CD4-positive, alpha-beta T cell treated with Interleukin-17A for 1 hour (primary cell): ENCODE data around the gene AOPEP.
"Not testable (repeated sequence)": the region's sequence is repeated elsewhere in the genome, so short reads cannot be mapped to it uniquely, and the experiment has no call there.

Experiments used
- DNase-seq: peaks from one replicate; pipeline ENCODE4 v3.0.0-alpha.2; 2020

AOPEP gene

DNA sequence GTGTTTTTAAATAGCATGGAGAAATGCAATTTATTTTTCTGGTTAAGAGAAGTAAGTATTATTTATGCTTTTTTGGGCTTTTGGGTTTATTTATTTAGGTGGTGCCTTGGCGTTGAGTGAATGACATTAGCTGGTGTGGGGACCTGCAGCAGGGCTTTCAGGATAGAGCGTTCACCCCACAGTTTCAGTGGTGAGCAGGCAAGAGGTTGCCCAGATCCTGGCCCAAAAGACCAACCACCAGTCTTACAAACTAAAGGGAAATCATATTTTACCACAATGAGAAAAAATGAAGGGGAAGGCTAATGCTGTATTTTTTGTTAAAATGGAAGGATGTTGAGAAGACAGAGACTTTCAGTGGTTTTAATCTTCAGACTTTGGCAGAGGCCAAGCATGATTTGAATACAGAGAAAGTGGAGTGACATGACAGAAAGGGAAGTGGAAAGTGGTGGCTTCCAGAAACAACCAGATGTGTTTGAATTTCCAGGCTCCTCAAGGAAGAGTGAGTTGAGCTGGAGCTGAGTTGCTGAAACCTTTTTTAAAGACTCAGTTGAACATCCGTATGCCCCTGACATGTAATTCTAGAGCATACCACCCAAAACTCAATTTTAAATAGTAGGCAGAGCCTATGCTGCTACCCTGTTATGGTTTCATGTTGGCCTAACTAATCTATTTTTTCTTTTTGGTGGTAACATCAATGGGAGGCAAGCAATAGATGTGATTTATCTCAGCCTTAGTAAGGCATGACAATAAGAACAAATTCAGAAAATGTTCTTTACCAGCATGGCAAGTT, 94.8 kb downstream of the AOPEP start:
- DNase-seq, result no peak

DNA sequence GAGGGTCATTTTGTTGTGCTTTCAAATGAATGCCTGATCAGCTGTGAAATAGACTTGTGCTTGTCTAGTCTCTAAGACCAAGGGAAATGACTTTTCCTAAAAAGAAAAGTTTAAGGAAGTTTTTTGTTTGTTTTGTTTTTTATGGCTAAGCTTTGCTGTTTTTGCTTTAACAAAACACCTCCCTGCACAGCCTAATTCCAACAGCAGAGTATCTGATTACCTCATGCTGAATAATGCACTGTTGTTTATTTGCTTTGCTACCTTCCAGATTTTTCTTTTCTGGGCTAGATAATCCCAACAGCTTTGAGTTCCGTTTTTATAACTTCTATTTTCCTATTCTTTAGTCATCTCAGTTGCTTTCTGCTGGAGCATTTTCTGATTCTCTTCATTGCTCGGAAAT, 95.8 kb downstream of the AOPEP start:
- DNase-seq, result no peak

DNA sequence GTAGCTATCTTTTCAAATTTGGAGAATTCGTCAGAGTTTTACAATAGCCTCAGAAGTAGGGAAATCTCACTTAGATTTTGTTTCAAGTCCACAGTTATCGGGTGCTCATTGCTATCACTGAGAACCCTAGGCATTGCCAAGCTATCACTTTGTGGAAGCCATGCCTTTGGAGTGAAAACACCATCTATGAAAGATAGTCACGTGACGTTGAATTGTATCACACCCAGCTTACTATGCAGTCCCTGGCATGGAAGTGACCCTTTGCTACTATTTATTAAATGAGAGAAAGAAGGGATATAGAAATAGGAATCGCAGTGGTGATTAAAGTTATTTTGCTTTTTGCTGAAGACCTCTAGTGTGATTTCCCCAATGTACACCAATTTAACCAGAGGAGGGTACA, 97.2 kb downstream of the AOPEP start:
- DNase-seq, result no peak

DNA sequence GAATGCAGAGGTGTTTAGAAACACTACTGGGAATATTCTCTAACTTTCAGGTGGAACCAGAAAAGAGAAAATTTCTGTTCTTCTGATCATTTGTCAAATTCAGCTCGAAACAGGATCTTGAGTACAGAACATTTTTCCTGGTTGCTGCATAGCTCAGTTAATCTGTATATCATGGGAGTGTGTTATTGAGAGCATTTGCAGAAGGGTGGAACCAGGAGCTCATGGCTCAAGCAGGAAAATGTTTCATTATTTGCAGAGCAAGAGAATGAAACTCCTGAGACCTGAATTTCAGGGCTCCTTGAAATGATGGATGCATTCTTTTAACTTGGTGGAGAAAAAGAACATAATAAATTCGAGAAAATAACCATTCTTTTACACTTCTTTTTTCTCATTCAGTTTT, 97.9 kb downstream of the AOPEP start:
- DNase-seq, result no peak

DNA sequence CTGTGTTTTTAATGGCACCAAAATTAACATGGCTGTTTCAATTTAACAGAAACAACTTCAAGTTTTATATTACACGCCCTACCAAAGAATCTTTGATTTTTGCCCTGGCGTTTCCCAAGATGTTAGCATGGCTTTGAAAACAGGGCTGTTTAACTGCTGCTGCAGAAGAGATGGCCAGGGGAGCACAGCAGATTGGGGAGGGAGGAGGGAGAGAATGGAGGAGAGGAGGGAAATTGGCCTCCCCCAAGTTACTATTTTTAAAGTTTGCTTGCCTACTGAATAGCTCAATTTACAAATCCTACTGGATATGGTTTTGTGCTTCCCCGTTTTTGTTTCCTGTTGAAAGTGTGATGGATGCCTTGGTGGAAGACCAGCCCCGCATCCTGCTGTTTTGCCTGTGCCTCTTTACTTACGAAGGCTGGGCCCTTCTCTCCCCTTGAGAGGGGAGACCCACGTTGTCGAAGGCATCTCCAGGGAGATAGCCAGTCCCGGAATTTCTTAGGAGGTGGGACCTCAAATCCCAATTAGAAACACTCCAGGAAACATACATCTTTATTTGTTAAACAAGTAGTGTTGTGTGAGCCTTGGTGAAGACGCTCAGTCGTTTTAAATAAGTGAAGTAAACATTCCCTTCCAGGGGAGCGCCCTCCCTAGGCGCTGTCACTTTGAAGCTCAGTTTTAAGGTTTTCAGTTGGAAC, 98.6 kb downstream of the AOPEP start:
- no peak for DNase-seq

DNA sequence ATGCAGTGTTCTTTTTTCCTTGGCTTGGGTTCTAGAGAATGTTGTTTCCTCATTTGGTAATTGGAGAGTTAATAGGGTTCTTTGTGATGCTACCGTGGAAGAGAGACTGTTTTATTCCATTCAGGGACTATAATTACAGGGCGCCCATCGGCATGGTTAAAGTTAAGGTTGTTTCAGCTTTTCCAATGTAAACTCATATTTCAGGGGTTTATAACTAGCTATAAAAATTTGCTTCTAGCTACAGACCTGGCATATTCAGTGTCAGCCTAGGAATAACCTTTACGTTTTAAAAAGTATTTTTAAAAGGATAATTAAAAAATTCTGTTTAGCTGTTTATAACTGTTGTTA, 99.1 kb downstream of the AOPEP start:
- DNase-seq, result no peak

DNA sequence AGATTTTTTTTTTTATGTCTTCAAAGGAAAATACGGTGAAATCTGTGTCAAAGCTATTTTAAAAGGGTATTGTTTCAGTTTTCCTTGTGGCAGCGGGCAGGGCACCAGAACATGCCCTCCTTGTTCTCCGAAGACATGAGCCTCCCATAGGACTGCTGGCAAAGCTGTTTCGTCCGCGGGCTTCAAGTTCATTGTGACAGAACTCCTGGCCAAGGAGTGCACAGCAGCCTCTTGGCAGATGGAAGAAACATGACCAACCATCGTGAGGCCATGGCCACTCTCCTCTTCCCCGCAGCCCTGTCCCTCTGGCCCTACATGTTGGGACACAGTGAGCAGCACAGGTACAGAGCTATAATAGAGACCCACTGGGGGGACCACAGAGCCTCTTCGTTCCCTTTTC, 99.5 kb downstream of the AOPEP start:
- DNase-seq, result no peak

DNA sequence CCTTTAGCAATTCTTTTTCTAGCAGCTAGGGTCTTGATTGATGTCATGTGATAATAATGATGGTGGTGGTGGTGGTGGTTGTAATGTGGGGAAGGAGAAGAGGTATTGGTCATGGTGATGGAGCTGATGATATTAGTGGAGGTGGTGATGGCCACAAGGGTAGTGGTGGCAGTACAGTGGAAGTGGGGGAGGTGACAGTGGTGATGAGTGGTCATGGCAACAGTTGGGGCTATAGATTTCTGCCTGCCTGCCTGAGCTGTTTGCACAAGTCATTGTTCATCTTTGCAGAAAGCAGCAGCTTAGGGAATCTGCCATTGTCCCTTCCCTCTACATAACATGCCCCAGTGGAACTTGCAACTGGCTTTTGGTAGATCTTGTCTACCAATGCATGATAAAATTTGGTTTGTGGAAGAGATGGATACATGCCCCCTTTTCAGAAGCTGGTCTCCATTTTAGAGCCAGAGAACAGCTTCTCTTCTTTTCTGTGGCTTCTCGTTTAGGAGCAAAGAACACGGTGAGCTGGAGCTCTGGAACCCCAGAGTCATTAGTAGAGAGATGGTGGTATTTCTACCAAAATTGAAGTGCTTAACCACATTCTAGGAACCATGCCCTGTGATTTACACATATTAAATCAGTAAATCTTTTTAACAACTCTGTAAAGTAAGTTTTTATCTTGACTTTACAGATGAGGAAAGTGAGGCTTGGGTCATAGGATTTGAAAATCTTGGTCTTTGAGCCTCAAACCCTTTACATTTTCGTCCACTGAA, 100.3 kb downstream of the AOPEP start:
- DNase-seq, result no peak

DNA sequence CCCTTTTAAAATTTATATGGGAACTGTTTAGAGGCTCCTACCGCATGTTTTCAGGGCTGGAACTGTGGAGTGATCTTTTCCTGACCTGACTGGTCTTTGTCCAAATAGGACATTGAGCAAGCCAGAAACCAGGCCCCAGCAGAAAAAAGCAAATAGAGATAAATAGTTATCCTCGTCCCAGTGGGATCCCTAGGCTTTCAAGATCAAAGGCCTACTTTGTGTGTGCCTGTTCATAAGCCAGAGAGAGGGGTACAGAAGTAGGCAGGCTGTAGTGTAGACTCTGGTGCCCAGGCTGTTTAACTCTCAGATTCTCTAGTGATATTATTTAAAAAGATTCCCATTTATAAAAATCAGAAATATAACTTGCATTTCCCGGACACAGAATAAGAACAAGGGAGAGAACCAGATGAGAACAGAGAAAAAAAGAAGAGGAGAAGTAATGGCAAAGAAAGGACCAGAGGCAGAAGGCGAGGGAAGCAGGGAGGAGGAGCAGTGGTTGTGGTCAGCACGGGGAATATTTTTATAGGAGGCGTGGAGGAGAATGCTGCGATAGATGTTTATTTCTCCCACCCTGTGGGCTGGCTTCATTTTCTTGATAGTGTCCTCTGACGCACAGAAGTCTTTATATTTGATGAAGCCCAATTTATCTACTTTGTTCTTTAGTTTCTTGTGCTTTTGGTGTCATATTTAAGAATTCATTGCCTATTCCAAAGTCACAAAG, 101.2 kb downstream of the AOPEP start:
- DNase-seq, result no peak

DNA sequence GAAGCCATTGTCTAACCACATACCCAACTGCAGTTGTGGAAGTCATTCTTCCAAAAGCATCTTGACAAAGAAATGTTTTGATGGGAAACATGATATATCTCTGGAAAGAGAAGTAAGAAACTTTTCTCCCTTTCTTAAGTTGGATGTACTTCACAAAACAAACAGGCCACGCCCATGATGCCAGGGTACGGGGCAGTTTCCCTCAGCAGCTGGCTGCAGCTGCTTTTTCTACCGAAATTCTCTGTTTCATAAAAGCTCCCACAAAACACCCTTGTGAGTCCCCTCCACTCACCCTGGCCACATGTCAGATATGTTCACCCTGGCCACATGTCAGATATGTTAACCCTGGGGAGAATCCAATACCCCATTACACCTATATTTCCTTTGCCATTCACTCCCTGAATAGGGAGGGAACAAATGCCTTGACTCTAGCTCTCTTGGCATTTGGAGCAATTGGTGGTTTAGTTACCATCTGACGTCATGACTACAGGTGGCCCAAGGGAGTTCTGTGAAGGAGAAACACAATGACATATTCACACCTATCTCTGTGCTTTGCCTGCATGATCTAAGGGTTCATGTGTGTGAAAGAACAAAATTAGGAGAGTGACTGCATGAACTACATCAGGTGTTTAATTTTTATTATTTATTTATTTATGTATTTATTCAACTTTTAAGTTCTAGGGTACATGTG, 103.0 kb downstream of the AOPEP start:
- no peak for DNase-seq

DNA sequence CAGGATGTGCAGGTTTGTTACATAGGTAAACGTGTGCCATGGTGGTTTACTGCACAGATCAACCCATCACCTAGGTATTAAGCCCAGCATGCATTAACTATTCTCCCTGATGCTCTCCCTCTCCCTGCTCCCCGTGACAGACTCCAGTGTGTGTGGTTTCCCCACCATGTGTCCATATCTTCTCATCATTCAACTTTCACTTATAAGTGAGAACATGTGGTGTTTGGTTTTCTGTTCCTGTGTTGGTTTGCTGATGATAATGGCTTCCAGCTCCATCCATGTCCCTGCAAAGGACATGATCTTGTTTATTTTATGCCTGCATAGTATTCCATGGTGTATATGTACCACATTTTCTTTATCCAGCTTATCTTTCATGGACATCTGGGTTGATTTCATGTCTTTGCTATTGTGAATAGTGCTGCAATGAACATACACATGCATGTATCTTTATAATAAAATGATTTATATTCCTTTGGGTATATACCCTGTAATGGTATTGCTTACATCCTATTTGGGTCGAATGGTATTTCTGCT, 103.6 kb downstream of the AOPEP start:
- DNase-seq, result not testable (repeated sequence)

DNA sequence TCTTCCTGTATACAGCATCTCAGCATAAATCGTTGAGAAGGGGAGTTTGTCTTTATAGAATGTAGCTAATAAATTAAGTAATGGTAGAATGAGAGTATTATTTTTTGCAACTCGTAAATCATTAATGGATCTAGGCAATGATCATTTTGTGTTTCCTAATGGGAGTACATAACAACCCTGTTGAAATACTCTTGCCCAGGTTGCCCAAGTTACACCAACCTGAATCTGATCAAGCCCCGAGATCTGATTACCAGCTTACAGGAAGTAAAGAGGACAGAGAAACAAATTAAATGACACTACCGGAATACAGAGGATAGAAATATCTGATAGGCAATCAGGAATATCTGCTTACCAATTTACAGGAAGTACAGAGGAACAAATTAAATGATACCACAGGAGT, 107.3 kb downstream of the AOPEP start:
- DNase-seq, result no peak

DNA sequence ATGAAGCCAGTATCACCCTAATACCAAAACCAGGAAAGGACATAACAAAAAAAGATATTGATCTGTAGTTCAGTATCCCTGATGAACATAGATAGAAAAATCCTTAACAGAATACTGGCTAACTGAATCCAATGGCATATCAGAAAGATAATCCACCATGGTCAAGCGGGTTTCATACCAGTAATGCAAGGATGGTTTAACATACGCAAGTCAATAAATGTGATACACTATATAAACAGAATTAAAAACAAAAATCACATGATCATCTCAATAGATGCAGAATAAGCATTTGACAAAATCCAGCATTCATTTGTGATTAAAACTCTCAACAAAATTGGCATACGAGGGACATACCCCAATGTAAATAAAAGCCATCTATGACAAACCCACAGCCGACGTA, 110.9 kb downstream of the AOPEP start:
- no peak for DNase-seq

DNA sequence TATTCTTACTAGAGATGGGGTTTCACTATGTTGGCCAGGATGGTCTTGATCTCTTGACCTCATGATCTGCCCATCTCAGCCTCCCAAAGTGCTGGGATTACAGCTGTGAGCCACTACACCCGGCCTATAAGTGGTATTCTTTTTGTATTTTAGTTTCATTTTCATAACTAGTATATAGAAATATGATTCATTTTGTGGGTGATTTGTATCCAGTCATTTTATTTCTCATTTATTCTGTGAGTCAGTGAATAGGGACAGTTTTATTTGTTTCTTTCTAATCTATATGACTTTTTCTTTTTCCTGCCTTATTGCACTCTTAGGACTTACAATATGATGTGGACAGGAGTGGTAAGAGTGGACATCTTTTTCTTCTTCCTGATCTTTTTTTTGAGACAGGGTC, 112.9 kb downstream of the AOPEP start:
- no peak for DNase-seq

DNA sequence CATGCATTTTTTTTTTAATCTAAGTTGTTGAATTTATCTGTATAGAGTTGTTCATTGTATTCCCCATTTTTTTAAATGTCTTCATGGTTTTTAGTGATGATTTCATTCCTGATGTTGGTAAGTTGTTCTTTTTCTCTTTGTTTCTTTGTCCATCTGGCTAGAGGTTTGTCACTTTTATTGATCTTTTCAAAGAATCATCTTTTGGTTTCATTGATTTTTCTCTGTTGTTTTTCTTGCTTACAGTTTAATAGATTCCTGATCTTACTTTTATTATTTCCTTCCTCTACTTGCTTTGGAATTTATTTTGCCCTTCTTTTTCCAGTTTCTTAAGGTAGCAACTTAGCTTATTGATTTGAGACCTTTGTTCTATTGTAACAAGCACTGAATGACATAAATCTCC, 114.2 kb downstream of the AOPEP start:
- no peak for DNase-seq

DNA sequence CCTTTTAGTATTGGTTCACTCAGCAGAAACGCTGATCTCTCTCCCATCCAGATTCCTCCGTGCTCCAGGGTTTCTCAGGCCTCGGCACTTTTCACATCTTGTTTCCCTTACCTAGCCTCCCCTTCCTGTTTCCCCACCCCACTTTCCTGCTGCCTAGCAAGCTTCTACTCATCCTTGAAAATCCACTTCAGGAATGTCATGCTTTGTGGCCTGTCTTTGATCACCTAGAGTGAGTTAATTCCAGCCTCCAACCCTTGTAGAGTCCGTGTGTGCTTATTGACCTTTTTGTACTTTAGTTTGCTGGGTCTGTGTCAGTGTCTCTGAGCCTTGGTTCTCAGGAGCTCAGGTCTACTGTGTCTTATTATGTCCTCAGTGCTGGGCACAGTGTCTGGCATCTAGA, 116.6 kb downstream of the AOPEP start:
- no peak for DNase-seq

DNA sequence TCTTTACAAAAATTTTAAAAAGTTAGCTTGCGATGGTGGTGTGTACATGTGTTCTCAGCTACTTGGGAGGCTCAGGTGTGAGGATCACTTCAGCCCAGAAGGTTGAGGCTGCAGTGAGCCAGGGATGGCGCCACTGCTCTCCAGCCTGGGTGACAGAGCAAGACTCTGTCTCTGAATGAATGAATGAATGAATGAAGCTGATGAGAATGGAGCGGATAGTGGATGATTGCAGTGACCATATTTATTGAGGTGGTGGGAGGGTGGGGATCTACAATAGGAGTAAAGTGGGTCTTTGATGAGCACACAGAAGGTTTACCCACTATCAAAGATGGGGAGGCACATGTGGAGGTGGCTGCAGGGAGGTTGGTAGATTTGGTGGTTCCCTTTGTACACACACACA, 120.2 kb downstream of the AOPEP start:
- DNase-seq, result no peak

DNA sequence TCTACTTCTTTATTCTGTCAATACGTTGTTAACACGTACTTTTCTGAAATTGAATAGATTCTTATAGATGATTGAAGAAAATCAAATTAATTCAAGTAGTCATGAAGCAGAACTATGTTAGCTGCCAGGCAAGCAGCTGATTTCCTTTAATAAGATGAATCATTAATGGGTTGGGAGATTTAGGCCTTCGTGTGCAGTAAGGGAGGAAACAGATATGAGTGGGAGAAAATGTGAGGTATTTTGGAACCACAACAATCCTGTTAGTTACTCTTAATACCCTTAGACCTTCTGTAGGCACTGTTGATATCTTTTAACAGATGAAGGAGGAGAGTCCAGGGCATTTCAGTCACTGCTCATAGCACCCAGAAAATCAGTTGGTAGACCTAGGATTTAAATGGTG, 121.0 kb downstream of the AOPEP start:
- DNase-seq, result no peak

DNA sequence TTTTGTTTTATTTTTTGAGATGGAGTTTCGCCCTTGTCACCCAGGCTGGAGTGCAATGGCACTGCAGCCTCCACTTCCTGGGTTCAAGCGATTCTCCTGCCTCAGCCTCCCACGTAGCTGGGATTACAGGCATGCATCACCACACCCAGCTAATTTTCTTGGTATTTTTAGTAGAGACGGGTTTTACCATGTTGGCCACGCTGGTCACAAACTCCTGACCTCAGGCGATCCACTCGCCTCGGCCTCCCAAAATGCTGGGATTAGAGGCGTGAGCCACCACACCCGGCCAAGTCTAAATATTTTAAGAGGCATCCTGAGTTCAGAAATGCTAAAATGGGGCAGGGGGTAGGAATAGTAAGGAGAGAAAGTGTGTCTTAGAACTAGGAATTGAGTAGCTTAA, 122.3 kb downstream of the AOPEP start:
- DNase-seq, result not testable (repeated sequence)

DNA sequence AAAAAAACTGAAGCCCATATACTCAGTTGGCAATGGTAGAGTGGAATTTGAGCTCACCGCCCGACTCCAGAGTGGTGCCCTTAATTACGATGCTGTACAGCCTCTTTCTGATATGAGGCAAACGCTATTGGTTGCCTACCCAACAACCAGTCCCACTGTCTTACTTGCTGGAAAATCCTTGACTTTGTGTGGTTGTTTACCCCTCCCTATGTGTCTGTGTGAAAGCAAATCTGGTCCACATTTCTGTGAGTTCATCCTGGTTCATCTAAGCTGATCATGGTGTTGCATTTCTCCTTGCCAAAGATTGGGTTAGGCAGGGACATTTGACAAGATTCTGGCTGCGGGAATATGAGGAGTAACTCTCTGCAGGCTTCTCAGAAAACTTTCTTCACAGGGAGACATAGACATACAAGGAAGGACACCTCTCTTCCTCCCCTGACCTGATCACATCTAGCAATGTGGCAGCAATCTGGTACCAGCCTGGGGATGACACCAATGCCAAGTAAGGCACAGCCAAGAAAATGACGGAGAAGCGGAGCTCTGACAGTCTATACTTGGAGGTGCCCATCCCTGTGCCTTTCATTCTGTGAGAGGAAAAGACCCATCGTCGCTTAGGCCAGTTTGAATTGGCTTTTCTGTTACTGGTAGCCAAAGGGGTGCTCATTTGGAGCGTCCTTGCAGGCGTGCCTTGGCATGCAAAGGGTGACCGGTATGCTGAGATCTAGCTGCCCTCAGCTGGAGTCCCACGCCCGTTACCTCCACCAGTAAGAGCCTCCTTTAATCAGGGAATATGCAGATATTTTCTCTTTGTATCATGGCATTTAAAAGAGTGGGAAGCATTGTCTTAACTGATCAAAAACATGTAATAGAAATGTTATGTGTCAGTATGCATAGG, 124.3 kb downstream of the AOPEP start:
- DNase-seq, result no peak

DNA sequence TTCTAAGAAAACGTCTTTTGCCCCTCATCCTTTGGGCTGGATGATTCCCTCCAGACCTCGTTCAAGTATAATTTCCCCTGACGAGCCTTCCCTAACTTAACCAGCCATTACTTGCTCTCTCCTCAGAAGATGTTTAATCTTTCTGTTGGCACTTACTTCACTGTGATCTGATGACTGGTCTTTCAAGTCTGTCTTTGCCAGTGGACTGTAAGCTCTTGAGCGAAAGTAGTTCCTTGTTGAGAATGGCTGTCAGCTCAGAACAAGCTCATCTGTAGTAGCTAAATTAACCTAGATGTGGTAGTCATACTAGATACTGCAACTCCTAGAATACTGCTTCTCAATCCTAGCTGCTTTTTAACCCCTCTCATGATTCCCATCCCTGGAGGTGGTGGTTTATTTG, 125.0 kb downstream of the AOPEP start:
- no peak for DNase-seq
